Trophoblast cell (in vitro differentiated cells and primary cell): ENCODE measurements around the gene PLCH2.
A peak's percentile ranks its signal among the peaks of the same experiment; 100 is the strongest.
"Not testable (repeated sequence)": the region's sequence is repeated elsewhere in the genome, so short reads cannot be mapped to it uniquely, and the experiment has no call there.

Experiments
- DNase-seq, 2 donors: peaks; one replicate each; pipeline ENCODE4 v3.0.0-alpha.2; 2016
- H2AFZ ChIP-seq: 2 replicates; pipeline ENCODE4 v1.6.1; 2013; ENCODE audit warnings: low read length, moderate library complexity, mild to moderate bottlenecking; ENCODE audit not compliant: insufficient read depth, poor library complexity
- H2AK5ac ChIP-seq: 2 replicates; pipeline ENCODE4 v1.6.1; 2013; ENCODE audit warnings: mild to moderate bottlenecking, low read length
- H2BK120ac ChIP-seq: 2 replicates; pipeline ENCODE4 v1.6.1; 2013; ENCODE audit warnings: low read length, mild to moderate bottlenecking, moderate library complexity; ENCODE audit not compliant: insufficient read depth, poor library complexity
- H2BK12ac ChIP-seq: 2 replicates; pipeline ENCODE4 v1.6.1; 2013; ENCODE audit warnings: mild to moderate bottlenecking, low read length, moderate library complexity
- H2BK5ac ChIP-seq: 2 replicates; pipeline ENCODE4 v1.6.1; 2013; ENCODE audit warnings: low read length, low read depth, moderate library complexity, mild to moderate bottlenecking; ENCODE audit not compliant: poor library complexity
- H3K14ac ChIP-seq: 2 replicates; pipeline ENCODE4 v1.6.1; 2013; ENCODE audit warnings: mild to moderate bottlenecking, low read length
- H3K18ac ChIP-seq: 2 replicates; pipeline ENCODE4 v1.6.1; 2013; ENCODE audit warnings: mild to moderate bottlenecking, low read length
- H3K23ac ChIP-seq: 2 replicates; pipeline ENCODE4 v1.6.1; 2013; ENCODE audit warnings: low read length
- H3K27ac ChIP-seq: 2 replicates; pipeline ENCODE4 v1.5.1; 2013; ENCODE audit warnings: low read depth, mild to moderate bottlenecking, inconsistent platforms, low read length, moderate library complexity
- H3K27me3 ChIP-seq: 2 replicates; pipeline ENCODE4 v1.6.1; 2013; ENCODE audit warnings: inconsistent platforms, mild to moderate bottlenecking, low read length, moderate library complexity; ENCODE audit not compliant: insufficient read depth
- H3K36me3 ChIP-seq, 2 experiments: 1 replicate in 1 of 2; 2 replicates in 1 of 2; pipeline ENCODE4 v1.6.1; 2013; ENCODE audit warnings: low read length in 2 of 2, mild to moderate bottlenecking in 2 of 2, moderate library complexity in 1 of 2; ENCODE audit not compliant: insufficient read depth in 2 of 2, control insufficient read depth in 1 of 2
- H3K4ac ChIP-seq: 2 replicates; pipeline ENCODE4 v1.6.1; 2013; ENCODE audit warnings: low read depth, mild to moderate bottlenecking, low read length, moderate library complexity
- H3K4me1 ChIP-seq, 2 experiments: 1 replicate in 1 of 2; 2 replicates in 1 of 2; pipeline ENCODE4 v1.6.1; 2013; ENCODE audit warnings: low read length in 2 of 2, mild to moderate bottlenecking in 2 of 2, moderate library complexity in 1 of 2; ENCODE audit not compliant: insufficient read depth in 2 of 2, control insufficient read depth in 1 of 2
- H3K4me2 ChIP-seq: 2 replicates; pipeline ENCODE4 v1.6.1; 2013; ENCODE audit warnings: inconsistent platforms, mild to moderate bottlenecking, low read length, moderate library complexity
- H3K4me3 ChIP-seq: 2 replicates; pipeline ENCODE4 v1.5.1; 2013; ENCODE audit warnings: mild to moderate bottlenecking, low read depth, low read length, inconsistent platforms
- H3K79me1 ChIP-seq: one replicate; pipeline ENCODE4 v1.6.1; 2013; ENCODE audit warnings: low read length
- H3K79me2 ChIP-seq: 2 replicates; pipeline ENCODE4 v1.6.1; 2013; ENCODE audit warnings: low read length, mild to moderate bottlenecking; ENCODE audit not compliant: control insufficient read depth, insufficient read depth, poor library complexity
- H3K9ac ChIP-seq: 2 replicates; pipeline ENCODE4 v1.6.1; 2013; ENCODE audit warnings: mild to moderate bottlenecking, low read length
- H3K9me3 ChIP-seq: 2 replicates; pipeline ENCODE4 v1.6.1; 2013; ENCODE audit warnings: low read depth, mild to moderate bottlenecking, control low read depth, inconsistent platforms, low read length; ENCODE audit not compliant: insufficient read depth
- H4K12ac ChIP-seq: 2 replicates; pipeline ENCODE4 v1.6.1; 2013; ENCODE audit warnings: low read depth, mild to moderate bottlenecking, low read length, moderate library complexity
- H4K8ac ChIP-seq: 2 replicates; pipeline ENCODE4 v1.6.1; 2013; ENCODE audit warnings: low read depth, mild to moderate bottlenecking, low read length, moderate library complexity
- H4K91ac ChIP-seq: one replicate; pipeline ENCODE4 v1.6.1; 2013; ENCODE audit warnings: low read depth, mild to moderate bottlenecking, low read length, moderate library complexity
- WGBS: extraction: QIAGEN DNeasy Blood & Tissue Kit; methylation state at CpG from one replicate; pipeline ENCODE4 v1.1.7; 2013; ENCODE audit warnings: missing lambda C conversion rate; ENCODE audit not compliant: insufficient read length, insufficient coverage; ENCODE audit errors: extremely low coverage; 5-methylcytosine and 5-hydroxymethylcytosine counted together

PLCH2 gene

DNA sequence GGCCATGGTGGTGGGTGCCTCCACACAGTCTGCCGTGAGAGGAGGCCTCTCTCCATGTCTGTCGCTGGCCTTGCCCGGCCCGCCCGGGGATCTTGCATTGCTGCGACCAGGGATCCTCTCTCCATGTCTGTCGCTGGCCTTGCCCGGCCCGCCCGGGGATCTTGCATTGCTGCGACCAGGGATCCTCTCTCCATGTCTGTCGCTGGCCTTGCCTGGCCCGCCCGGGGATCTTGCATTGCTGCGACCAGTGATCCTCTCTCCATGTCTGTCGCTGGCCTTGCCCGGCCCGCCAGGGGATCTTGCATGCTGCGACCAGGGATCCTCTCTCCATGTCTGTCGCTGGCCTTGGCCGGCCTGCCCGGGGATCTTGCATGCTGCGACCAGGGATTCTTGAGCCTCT is 35.7 kb upstream of the PLCH2 start:
- H3K18ac ChIP-seq, H3K79me2 ChIP-seq, H3K36me3 ChIP-seq, H3K4ac ChIP-seq, H2BK5ac ChIP-seq, H3K27ac ChIP-seq, H3K4me1 ChIP-seq, H3K9me3 ChIP-seq, H3K23ac ChIP-seq, H3K14ac ChIP-seq, H3K9ac ChIP-seq, H4K8ac ChIP-seq, H4K12ac ChIP-seq, H2AFZ ChIP-seq, H2BK120ac ChIP-seq, H2AK5ac ChIP-seq, H3K4me3 ChIP-seq, H3K79me1 ChIP-seq, H4K91ac ChIP-seq, H3K4me2 ChIP-seq, DNase-seq, H2BK12ac ChIP-seq: not testable (repeated sequence)
- H3K27me3 ChIP-seq = peaks cover 18% of the 10 kb centered on the region
- no CpG with 5 or more reads among the region's 23 CpGs for WGBS

DNA sequence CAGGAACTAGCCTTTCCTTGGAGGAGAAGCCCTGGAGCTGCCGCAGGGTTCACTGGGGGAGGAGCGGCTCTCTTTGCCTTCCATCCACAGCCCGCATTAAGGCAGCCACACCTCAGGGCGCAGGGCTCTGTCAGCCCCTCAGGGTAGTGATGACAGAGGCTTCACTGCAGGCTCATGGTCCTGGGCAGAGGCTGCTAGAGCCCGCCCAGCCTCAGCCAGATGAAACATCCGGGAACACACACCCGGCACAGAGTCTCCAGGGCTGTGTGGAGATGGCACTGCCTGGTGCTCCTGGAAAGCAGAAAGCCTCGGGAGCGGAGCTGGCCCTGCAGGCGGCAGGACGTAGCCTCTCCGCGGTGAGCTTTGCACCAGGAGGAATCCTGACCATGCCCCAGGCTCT is 34.3 kb upstream of the PLCH2 start:
- Histone ChIP-seq H3K14ac (no peak overlapping the region), H4K12ac (no peak overlapping the region), H2BK120ac (no peak overlapping the region), H3K9me3 (peaks cover 4% of the 10 kb centered on the region), H3K4me1 (no peaks in the 10 kb centered on the region), H3K79me2 (no peaks in the 10 kb centered on the region), H2BK5ac (no peak overlapping the region), H3K4me2 (no peak overlapping the region), H2AFZ (no peak overlapping the region), H2BK12ac (no peak overlapping the region), H2AK5ac (no peak overlapping the region), H3K18ac (no peak overlapping the region), H3K4me3 (peak overlapping the region; percentile 50), H3K79me1 (no peaks in the 10 kb centered on the region), H3K27ac (no peak overlapping the region), H3K27me3 (peaks cover 18% of the 10 kb centered on the region), H3K23ac (no peak overlapping the region), H3K36me3 (no peaks in the 10 kb centered on the region), H4K8ac (no peak overlapping the region), H3K9ac (no peak overlapping the region), H4K91ac (no peak overlapping the region), H3K4ac (no peak overlapping the region)
- WGBS = no CpG with 5 or more reads among the region's 13 CpGs
- peak; percentile 70 to 74 for DNase-seq

GRCh38 chr1:2442661-2443060 is 33.4 kb upstream of the PLCH2 start:
- WGBS = no CpG with 5 or more reads among the region's 6 CpGs
- no peak overlapping the region for H3K18ac ChIP-seq

GRCh38 chr1:2443277-2444137 is 32.6 kb upstream of the PLCH2 start:
- Histone ChIP-seq H3K79me1 (no peaks in the 10 kb centered on the region), H3K4me3 (no peak overlapping the region), H3K23ac (no peak overlapping the region), H3K14ac (no peak overlapping the region), H2BK12ac (no peak overlapping the region), H3K4ac (no peak overlapping the region), H3K9me3 (peaks cover 4% of the 10 kb centered on the region), H4K91ac (no peak overlapping the region), H3K4me2 (no peak overlapping the region), H3K27ac (no peak overlapping the region), H2BK5ac (no peak overlapping the region), H2BK120ac (no peak overlapping the region), H3K36me3 (no peaks in the 10 kb centered on the region), H4K12ac (no peak overlapping the region), H3K27me3 (peaks cover 18% of the 10 kb centered on the region), H3K9ac (no peak overlapping the region), H2AFZ (no peak overlapping the region), H3K18ac (no peak overlapping the region), H3K79me2 (no peaks in the 10 kb centered on the region), H4K8ac (no peak overlapping the region), H2AK5ac (no peak overlapping the region), H3K4me1 (no peaks in the 10 kb centered on the region)
- no peak for DNase-seq
- no CpG with 5 or more reads among the region's 107 CpGs for WGBS

More at GRCh38 chr1:2442661-2443060, 33.4 kb upstream of the PLCH2 start:
- Histone ChIP-seq H4K12ac (no peak overlapping the region), H3K79me1 (no peaks in the 10 kb centered on the region), H2BK120ac (no peak overlapping the region), H3K4ac (no peak overlapping the region), H3K14ac (no peak overlapping the region), H2BK12ac (no peak overlapping the region), H4K91ac (no peak overlapping the region), H4K8ac (no peak overlapping the region), H2AFZ (no peak overlapping the region), H2BK5ac (no peak overlapping the region), H2AK5ac (no peak overlapping the region), H3K23ac (no peak overlapping the region), H3K9me3 (peaks cover 4% of the 10 kb centered on the region), H3K9ac (no peak overlapping the region), H3K27me3 (peaks cover 18% of the 10 kb centered on the region), H3K27ac (no peak overlapping the region), H3K36me3 (no peaks in the 10 kb centered on the region), H3K4me1 (no peaks in the 10 kb centered on the region), H3K4me3 (no peak overlapping the region), H3K4me2 (no peak overlapping the region), H3K79me2 (no peaks in the 10 kb centered on the region)
- DNase-seq = no peak
